Measurements from ENCODE around the gene FBXL7.
A peak's percentile ranks its signal among the peaks of the same experiment; 100 is the strongest.

Gene FBXL7

DNA sequence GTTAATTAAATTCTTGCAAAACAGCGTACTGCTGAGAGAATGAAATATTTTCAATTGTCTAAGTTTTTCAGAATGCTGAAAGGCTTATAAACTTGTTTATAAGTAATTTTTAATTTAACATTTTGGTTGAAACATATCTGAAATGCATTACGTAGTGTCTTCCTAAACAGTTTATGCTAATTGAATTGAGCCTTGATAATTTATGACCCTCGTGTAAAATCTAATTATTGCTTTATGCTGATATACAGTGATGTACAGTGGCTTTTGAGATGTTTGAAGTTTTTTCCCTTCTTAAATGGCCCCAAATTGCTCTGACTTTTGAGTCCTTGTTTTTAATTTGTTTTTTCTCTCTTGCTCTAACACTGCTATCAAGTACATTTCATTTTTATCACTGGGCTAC, 262.7 kb downstream of the FBXL7 start:
- DNase-seq (ENCODE audit: low read depth, low spot score) = no peak

DNA sequence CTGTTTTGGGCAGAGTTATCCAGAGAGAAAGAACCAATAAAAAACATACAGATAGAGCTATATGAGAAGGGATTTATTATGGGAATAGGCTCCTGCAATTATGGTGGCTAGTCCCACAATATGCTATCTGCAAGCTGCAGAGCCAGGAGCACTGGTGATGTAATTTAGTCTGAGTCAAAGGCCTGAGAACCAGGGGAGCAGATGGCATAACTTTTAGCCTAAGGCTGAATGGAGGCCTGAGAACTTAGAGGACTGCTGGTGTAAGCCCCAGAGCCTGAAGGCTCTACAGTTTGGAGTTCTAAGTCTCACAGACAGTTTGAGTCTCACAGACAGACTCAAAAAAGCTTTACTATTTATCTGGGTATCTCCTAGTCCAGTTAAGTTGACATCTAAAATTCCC, 263.8 kb downstream of the FBXL7 start:
- DNase-seq (ENCODE audit: low read depth, low spot score) = peak; percentile 7

DNA sequence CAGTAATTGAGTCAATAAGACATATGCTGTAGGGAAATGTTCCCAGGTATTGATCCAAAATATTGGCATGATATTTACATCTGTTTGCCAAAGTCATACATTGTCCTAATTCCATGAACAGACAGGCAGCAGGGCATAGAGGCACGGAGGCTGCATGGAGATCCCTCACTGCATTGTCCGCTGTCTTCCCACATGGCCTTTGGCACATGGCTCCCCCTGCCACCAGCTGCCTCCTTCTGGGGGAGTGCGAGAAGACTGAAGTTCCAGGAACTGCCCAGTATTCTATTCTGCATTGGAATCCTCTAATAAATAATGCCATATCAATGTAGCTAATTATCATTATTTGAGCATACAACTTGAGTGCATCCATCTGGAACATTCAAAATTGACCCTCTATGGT, 269.0 kb downstream of the FBXL7 start:
- DNase-seq (ENCODE audit: low read depth, low spot score) = no peak

DNA sequence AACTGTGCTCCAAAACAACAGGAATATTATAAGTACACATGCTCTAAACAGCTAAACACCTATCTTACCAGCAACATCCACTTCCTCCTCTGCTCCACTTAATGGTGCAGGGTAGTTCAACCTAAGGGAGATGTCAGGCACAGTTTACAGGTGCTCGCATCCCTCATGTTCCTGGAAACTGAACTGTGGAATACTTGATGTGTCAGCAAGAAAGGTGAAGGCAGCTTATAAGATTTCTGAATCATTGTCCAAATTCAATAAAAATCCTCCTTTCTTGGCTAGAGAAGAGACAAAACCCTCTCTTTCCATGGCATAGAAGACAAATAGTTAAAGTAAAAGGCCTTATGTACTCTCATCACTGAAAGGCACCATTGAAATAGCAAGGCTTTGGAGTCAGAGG, 272.2 kb downstream of the FBXL7 start:
- no peak for DNase-seq (ENCODE audit: low read depth, low spot score)

DNA sequence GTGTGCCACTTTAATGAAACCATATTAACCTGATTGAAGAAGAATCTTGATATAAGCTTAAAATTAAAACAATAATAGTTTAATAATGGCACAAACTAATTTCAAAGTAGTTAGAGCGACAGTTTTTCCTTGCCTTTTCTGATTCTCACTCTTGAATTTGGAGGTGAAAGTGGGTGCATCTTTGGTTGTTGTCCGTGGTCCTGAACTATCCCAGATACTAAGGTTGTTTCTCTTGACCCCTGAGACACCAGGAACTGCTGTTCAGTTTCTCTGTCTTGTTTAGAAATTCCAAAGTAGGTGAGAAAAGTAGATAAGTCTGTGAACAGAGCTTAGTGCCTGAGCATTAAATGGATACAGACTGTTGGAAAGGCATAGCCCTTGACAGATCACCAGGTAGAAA, 274.7 kb downstream of the FBXL7 start:
- no peak for DNase-seq (ENCODE audit: low read depth, low spot score)

DNA sequence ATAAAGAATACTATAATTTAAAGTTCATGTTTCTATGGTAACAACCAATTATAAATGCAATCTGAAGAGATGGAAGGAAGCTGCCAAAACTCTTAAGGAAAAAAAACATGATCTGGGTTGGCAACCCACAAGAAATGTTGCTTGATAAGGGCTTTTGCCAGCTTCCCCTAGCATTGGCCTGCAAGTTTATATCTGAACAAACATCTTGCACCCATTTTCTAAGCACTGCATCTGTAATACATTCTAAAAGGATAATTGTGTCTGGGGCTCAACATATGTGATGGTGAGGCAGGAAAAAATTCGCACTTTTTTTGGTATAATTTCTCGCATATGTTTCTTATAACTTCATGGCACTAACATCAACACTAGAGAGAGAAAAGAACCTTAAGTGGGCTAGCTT, 276.4 kb downstream of the FBXL7 start:
- no peak for DNase-seq (ENCODE audit: low read depth, low spot score)

DNA sequence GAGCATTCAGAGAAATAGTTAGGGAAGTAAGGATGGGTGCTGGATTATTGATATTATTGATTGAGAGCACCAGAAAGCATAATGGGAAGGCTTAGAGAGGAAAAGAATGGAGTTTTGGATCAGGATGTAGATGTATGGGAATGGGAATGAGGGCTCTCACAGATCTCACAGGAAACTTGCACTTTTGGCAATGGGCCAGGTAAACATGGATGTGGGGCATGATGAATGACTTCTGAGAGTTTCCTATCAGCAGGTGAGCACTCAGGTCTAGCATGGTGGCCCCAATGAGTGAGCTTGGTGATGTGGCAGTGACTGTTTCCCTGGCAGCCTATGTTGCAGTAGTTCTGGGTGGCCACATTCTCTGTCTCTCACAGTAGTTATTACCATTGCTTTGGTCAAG, 283.8 kb downstream of the FBXL7 start:
- DNase-seq (ENCODE audit: low read depth, low spot score) = no peak

DNA sequence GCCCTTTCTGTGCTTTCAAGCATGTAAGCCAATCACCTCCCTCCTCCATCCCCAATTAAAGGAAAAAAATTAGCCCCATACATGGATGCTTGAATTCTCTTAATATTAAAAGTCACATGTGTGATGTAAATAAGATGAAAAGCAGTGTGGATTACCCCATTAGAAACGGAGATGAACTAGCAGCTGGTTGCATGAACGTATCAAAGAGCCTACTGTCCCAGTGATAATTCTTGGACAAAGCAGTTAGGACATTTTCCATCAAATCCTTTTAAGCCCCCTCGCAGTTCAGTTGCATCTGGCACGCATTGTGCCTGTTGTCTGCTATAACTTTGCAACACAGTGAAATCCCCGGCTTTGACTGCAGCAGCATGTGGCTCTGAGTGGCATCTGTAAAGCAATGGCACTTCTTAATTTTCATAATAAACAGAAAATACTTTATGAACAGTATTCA, 285.6 kb downstream of the FBXL7 start:
- DNase-seq (ENCODE audit: low read depth, low spot score) = no peak

DNA sequence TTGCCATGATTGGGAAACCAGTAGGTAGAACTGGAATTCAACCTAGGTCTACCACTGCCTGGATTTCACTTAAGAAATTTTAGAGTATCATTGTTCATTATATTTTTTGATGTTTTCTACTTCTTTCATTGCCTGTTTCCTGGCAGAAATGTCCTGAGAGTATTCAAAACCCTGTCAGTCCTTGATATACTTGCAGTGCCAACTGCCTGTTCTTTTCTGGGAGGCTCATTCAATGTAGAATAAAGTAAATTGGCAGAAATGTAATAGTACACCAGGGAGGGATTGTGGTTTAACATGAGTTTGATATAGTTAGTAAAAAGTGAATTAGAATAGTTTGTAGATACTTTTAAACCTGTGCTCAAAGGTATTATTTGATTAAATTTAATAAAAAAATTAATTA, 286.3 kb downstream of the FBXL7 start:
- DNase-seq (ENCODE audit: low read depth, low spot score) = no peak

DNA sequence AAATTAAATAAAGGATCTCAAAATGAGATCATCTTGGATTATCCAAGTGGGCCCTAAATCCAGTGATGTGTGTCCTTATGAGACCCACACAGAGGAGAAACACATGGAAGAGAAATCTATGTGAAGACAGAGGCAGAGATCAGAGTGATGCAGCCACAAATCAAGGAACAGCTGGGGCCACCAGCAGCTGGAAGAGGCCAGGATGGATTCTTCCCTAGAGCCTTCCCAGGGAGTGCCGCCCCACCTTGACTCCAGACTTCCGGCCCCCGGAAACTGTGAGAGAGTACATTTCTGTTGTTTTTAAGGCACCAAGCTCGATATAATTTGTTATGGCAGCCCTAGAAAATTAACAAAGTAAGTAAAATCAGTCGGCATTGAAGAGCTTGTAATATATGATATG, 286.9 kb downstream of the FBXL7 start:
- no peak for DNase-seq (ENCODE audit: low read depth, low spot score)

DNA sequence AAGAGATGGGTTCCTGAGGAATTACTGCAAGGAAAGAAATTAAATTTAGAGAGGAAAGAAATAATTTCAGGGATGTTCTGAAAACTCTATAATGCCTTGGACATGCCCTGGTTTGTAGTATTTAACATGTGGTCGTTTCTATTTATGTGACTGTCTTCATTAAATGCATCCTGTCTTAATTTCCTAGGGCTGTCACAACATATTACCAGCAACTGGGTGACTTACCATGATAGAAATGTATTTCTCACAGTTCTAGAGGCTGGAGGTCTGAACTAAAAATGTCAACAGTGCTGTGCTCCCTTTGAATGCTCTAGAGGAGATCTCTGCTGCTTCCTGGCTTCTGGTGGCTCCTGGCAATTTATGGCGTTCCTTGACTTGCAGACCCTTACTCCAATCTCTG, 287.7 kb downstream of the FBXL7 start:
- no peak for DNase-seq (ENCODE audit: low read depth, low spot score)

DNA sequence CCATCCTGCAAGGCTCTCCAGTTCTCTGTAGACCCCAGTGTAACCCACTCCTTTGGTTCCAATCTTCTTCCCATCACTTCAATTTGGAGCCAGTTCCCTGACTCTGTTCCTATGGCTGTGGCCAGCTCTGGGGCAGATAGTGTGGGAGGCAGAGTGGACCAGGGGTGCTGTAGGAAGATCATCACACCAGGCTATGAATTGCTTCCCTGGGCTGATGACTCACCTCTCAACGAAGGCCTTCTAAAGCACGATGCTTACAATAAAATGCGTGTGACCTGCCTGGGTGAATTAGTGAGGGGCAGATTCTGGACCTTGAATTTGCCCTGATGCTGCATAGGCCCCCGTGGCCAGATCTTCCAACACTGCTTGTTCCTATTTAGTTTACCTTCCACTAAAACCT, 289.7 kb downstream of the FBXL7 start:
- no peak for DNase-seq (ENCODE audit: low read depth, low spot score)

DNA sequence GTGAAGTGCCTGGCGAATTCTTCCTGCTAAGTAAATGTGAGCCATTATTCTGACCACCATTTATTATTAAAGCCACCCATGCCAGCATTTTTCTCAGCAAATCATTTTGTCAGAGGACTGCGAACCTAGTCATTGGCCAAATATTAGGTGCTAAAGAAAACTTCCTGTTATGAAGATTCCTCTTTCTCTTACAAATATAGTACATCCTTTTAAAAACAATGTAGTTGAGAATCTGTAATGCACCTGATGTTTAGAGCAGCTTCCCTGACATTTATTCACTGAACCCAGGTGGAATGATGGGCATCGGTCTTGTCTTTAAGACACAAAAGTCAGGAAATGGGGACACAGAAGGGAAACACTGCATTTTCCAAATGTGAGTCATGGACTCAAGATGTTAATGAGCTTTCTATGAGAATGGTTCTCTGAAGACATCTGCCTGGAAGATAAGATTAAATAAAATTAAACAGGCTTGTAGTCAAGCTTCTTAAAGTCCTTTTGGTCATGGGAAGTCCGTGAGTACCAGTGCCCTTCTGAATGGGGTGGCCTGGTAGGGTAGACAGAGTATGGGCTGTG, 290.6 kb downstream of the FBXL7 start:
- DNase-seq (ENCODE audit: low read depth, low spot score) = no peak

DNA sequence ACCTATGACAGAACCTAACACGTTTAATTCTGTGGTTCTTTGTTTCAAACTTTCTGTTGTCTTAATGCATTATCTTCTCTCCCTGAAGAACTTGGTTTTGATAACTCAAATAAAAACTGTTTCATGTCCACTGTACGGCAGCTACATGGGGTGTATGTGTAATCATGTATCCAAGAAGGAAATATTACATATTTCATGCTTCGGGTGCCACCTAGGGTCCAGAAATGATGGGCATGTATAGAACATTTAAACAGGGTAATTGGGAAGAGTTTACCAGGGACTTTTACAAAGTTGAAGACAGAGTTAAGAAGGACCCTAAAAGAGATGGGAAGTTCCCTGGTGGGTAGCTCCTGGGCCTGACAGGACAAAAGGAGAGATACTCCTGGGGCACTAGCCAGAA, 291.3 kb downstream of the FBXL7 start:
- no peak for DNase-seq (ENCODE audit: low read depth, low spot score)

DNA sequence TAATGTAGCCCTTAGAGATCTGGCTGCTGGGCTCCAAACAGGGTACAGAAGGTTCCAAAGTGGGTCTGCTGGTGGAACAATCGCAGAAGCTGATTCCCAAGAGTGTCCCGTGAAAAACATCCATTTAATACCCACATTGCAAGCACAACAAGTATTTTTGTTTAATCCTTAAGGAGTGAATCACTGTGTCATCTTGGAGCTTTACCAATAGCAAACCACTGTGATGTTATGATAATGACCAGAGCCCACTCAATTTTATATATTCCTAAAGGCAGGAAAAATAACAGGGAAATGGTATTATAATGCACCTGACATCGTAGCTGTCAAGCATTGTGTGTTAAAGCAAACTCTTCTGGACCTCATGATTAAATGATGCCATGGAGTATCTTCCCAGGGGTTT, 291.9 kb downstream of the FBXL7 start:
- DNase-seq (ENCODE audit: low read depth, low spot score) = peak; percentile 56

DNA sequence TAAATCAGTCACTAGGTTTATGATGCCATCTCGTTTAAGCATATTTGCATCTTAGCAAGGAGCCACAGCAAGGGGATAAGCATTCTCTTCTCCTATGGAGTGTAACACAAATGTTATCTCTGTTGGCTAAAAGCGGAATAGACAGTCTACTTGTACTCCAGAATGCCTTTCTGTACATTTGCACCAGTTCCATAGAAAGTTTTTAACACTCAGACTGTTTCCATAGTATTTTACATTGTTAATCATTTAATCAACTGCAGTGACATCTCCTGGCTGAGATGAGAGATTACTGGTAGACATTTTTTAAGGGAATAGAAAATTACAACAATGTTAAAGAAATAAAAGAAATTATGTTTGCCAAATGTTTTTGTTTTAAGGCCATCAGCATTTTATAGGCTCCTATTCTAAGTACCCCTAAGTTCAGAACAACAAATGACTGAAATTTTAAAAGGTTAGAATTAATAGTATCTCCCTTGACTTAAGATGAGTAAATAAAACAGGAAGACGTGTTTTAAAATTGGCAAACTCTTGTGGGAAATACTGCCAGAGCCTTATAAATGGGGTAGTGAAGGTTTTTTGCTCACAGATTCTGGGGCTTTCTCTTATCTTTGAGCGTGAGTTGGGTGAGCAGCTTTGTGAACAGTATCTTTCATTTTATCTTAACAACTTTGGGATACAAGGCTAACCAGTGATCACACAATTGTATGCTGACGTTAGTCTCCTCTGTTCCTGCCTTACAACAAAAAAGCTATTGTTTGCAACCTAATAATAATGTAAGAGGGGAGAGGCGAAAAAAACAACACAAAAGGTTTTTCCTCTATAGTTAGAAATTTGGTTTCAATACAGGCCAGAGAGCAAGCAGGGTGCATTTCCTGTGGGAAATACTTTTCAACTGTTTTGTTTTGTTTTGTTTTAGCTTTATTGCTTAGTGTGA, 294.3 kb downstream of the FBXL7 start:
- DNase-seq (ENCODE audit: low read depth, low spot score) = peak; percentile 32

DNA sequence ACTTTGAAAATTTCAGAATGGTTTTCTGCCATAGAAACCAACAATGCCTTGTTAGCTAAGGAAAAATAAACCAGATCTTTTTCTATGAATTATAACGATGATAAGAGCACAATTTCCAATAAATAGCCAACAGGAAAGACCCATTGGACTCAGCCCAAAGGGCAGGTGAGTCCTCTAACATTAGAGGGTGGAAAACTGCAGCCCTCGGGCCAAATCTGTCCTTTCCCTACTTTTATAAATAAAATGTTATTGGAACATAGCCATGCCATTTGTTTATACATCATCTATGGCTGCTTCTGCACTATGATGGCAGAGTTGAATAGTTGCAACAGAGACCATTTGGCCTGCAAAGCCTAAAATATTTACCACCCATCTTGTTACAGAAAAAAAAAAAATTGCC, 296.1 kb downstream of the FBXL7 start:
- no peak for DNase-seq (ENCODE audit: low read depth, low spot score)

DNA sequence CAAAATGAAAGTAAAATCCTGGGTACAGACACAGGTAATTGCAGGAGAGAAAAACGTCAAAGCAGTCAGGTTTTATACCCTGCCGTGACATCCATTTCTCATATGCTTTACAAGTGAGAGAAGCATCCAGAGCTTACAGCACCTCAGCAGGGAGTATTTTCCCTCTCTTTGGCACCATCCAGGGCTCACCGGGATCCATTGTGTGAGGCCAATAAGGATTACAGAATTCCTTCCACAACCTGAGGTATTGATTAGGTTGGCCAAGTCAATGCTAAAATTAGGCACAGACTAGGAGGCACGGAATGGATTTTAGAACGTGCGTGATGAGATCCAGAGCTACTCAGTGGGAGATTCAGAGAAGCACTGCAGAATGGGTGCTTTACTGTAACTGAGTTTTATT, 296.6 kb downstream of the FBXL7 start:
- no peak for DNase-seq (ENCODE audit: low read depth, low spot score)

DNA sequence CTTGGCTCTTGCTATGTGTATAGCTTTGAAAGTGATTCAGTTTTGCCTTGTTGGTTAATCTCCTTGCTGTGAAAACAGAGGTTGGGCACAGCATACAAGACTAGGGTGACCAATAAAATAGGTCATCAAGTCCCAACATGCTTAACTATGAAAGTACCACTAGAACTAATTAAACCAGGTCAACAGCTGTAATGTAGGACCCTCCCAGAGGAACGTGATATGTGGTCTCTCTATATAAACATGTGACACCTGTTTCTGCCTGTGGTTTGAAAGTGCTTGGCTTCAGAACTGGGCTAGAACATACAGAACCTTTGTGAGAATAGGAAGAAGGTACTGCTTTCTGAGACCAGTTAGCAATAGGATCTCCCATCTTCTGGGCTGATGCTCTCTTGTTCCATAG, 297.1 kb downstream of the FBXL7 start:
- DNase-seq (ENCODE audit: low read depth, low spot score) = no peak

DNA sequence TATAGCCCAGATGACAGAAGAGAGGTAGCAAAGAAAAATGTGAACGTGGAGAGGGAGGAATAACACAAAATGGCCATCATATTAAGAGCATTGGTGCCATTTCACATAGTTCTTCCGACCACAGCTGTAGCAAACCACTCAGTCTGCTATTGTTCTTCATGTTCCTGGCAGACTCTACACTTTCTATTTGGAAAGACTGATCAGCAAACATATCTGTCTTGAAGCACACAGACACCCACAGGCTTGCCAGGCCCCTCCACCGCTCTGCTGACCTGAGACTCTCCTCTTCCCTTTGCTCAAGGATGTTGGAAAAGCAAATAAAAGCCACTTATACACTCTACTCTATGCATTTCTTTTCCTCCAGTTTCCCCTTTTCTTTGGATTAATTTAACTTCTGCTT, 298.0 kb downstream of the FBXL7 start:
- peak; percentile 44 for DNase-seq (ENCODE audit: low read depth, low spot score)

DNA sequence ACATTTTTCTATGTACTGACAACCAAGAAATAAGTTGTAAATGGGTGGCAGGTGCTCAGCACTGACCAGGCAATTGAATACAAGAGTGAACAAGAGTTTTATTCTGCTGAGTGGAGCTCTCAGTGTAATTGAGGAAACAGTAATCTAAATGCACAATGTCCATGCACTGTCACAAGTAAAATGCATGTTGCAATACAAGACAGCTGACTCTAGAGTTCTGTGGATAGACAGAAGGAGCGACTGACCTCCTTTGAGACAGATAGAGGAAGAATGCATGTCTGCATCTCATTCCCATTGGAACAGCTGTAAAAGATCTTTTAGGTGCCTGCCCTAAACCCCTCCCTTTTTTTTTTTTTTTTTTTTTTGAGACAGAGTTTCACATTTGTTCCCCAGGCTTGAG, 299.0 kb downstream of the FBXL7 start:
- no peak for DNase-seq (ENCODE audit: low read depth, low spot score)

DNA sequence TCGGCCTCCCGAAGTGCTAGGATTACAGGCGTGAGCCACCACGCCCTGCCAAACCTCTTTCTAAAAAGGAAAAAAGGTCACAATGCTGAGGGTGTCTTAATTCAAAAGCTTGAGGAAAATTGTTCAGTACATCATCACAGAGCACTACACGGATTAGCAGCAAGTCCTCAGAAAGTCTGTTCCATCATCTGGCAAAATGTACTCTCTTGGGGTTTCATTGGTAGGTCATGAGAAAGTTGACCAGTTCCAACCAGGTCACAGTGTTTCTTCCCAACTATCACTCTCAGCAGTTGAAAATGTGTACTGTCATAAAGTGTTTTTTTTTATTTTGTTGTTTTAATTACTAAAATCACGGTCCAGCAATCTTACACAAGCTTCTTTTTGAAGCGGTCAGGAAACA, 299.6 kb downstream of the FBXL7 start:
- no peak for DNase-seq (ENCODE audit: low read depth, low spot score)

DNA sequence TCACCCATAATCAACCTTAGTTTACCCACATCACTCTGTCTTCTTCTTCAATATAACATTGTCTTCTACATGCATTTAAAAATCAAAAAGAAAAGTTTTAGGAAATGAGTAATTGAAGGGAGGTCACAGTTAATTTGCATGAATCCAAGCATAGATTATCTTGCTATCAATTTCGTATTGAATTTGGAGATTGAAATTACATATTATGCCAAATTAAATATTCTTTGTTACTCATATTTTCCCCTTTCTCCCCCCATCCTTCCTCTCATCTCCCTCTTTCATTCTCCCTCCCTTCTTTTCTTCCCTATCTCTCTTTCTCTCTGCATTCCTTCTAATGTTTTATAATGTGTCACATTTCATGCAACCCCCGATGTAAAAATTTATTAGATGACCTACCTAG, 303.3 kb downstream of the FBXL7 start:
- no peak for DNase-seq (ENCODE audit: low read depth, low spot score)
